Natural killer cell (primary cell): ENCODE results near the gene MPPE1. TPM values are rescaled to one million over a fixed set of nuclear protein-coding genes. Genes with fewer than 3 reads are reported as not detected.

Experiments used
- ATAC-seq, 3 donors: fragments of 150-1000 bp in 2 of 3; fragments of 200-7000 bp in 1 of 3; cut with Tn5 transposase; 1 replicate in 1 of 3; 2 replicates in 2 of 3; pipeline ENCODE4 v1.10.0; 2021; ENCODE audit warnings: mild to moderate bottlenecking in 2 of 3, moderate library complexity in 2 of 3
- DNase-seq, 2 donors: peaks; one replicate each; pipeline versions ENCODE4 v3.0.0 to v3.0.0-alpha.2; 2013 to 2021; ENCODE audit warnings: mixed read lengths in 1 of 2
- H3K27ac ChIP-seq: one replicate; pipeline ENCODE4 v1.5.1; 2013; ENCODE audit warnings: mild to moderate bottlenecking, low read length
- H3K27me3 ChIP-seq: one replicate; pipeline ENCODE4 v1.6.1; 2013; ENCODE audit warnings: low read length; ENCODE audit not compliant: control insufficient read depth, insufficient read depth
- H3K36me3 ChIP-seq: one replicate; pipeline ENCODE4 v1.6.1; 2013; ENCODE audit warnings: low read length; ENCODE audit not compliant: control insufficient read depth, insufficient read depth
- H3K4me1 ChIP-seq: one replicate; pipeline ENCODE4 v1.6.1; 2013; ENCODE audit warnings: low read length; ENCODE audit not compliant: control insufficient read depth, insufficient read depth
- H3K4me3 ChIP-seq: one replicate; pipeline ENCODE4 v1.5.1; 2013; ENCODE audit warnings: low read length
- H3K9me3 ChIP-seq: one replicate; pipeline ENCODE4 v1.6.1; 2013; ENCODE audit warnings: low read length; ENCODE audit not compliant: control insufficient read depth, insufficient read depth
- H3K27ac Mint-ChIP-seq, 2 donors: one replicate each; pipeline ENCODE4 v1.8.0; 2022; ENCODE audit warnings: mild to moderate bottlenecking in 2 of 2, mixed read lengths in 2 of 2, moderate library complexity in 1 of 2
- H3K27me3 Mint-ChIP-seq, 2 donors: one replicate each; pipeline ENCODE4 v1.8.0; 2022; ENCODE audit warnings: low read depth in 2 of 2, mixed read lengths in 2 of 2
- H3K36me3 Mint-ChIP-seq: one replicate; pipeline ENCODE4 v1.8.0; 2022; ENCODE audit warnings: mixed read lengths
- H3K4me1 Mint-ChIP-seq, 2 donors: one replicate each; pipeline ENCODE4 v1.8.0; 2022; ENCODE audit warnings: mixed read lengths in 2 of 2
- H3K4me3 Mint-ChIP-seq: one replicate; pipeline ENCODE4 v1.8.0; 2022; ENCODE audit warnings: mild to moderate bottlenecking, moderate library complexity, mixed read lengths
- H3K9me3 Mint-ChIP-seq, 2 donors: one replicate each; pipeline ENCODE4 v1.8.0; 2022; ENCODE audit warnings: mixed read lengths in 2 of 2
- WGBS: methylation state at CpG from one replicate; pipeline ENCODE4 v1.1.7; 2013; ENCODE audit warnings: missing lambda C conversion rate; ENCODE audit not compliant: insufficient coverage; 5-methylcytosine and 5-hydroxymethylcytosine counted together
- intact Hi-C: fragments of 100-400 bp; cut with micrococcal nuclease; formaldehyde crosslinking; loops from one replicate; pipeline ENCODE4 v1.14.2; 2022
- total RNA-seq, 4 donors: library from RNA; stranded (reverse); fragments of 120-200 nt in 1 of 4; gene quantifications; one replicate each; pipeline versions ENCODE4 v1.2.3 to v1.2.4, GENCODE V29; 2013 to 2022
- TF ChIP-seq, protein P1 (sequence below): fragments of 200-600 bp; IDR thresholded peaks from one replicate; pipeline ENCODE4 v1.8.0; 2022; ENCODE audit warnings: antibody characterized with exemption

Gene MPPE1
- total RNA-seq, 3 donors from 2014 or later (not counting 1 experiment from before 2014, with no cell fraction given) = 98.3 to 110 (median 105) TPM

DNA sequence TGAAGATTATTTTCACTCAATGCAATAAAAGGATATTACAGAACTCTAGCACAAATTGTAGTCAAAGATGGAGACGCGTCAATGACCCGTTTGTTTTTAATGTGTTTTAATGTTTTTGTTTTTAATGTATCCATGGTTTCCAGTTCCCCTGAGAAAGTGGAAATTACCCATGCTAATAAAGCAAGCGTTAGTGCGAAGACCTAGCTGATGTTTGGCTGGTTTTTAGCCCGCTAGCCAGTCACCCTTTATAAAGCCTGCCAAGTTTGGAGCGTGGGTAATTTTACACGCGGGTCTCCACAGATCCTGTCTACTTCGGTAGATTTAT lies 57.3 kb downstream of the MPPE1 start:
- DNase-seq (peak in 1 of 2 donors; percentile 85), ATAC-seq (peak; percentile 54 to 66 (median 60))
- Histone ChIP-seq H3K27ac (peak overlapping the region; percentile 95), H3K27me3 (no peaks in the 10 kb centered on the region), H3K4me3 (peak overlapping the region; percentile 87), H3K4me1 (peaks cover 19% of the 10 kb centered on the region), H3K36me3 (peaks cover 2% of the 10 kb centered on the region), H3K9me3 (no peaks in the 10 kb centered on the region)
- Mint-ChIP-seq H3K4me3 (peak overlapping the region; percentile 100), H3K9me3 (no peaks in the 10 kb centered on the region), H3K4me1 (peaks cover 43 to 46% of the 10 kb centered on the region in 2 donors), H3K27me3 (no peaks in the 10 kb centered on the region), H3K36me3 (peaks cover 7% of the 10 kb centered on the region), H3K27ac (peak overlapping the region; percentile 100)
- TF ChIP-seq, protein P1, sequence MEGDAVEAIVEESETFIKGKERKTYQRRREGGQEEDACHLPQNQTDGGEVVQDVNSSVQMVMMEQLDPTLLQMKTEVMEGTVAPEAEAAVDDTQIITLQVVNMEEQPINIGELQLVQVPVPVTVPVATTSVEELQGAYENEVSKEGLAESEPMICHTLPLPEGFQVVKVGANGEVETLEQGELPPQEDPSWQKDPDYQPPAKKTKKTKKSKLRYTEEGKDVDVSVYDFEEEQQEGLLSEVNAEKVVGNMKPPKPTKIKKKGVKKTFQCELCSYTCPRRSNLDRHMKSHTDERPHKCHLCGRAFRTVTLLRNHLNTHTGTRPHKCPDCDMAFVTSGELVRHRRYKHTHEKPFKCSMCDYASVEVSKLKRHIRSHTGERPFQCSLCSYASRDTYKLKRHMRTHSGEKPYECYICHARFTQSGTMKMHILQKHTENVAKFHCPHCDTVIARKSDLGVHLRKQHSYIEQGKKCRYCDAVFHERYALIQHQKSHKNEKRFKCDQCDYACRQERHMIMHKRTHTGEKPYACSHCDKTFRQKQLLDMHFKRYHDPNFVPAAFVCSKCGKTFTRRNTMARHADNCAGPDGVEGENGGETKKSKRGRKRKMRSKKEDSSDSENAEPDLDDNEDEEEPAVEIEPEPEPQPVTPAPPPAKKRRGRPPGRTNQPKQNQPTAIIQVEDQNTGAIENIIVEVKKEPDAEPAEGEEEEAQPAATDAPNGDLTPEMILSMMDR = no peak
- intact Hi-C loops = loop anchor here (1.0 to 5.0 kb wide), 3 partner anchors 43 to 98 kb away; partner anchors contain the start of gene MPPE1
- whole genome bisulfite sequencing = 0% methylated on average over 10 of the region's 10 CpGs

GRCh38 chr18:11849841-11850634 lies 58.1 kb downstream of the MPPE1 start:
- no peaks in the 10 kb centered on the region for H3K27me3 ChIP-seq
- Mint-ChIP-seq H3K4me3 (peak overlapping the region; percentile 100), H3K27me3 (no peaks in the 10 kb centered on the region), H3K27ac (peak overlapping the region; percentile 100), H3K9me3 (no peaks in the 10 kb centered on the region), H3K4me1 (peaks cover 43 to 46% of the 10 kb centered on the region in 2 donors), H3K36me3 (peaks cover 7% of the 10 kb centered on the region)
- 14% methylated on average over 17 of the region's 17 CpGs for WGBS
- H3K36me3 ChIP-seq = no peaks in the 10 kb centered on the region
- intact Hi-C loops = loop anchor here (1.0 to 5.0 kb wide), 3 partner anchors 43 to 98 kb away; partner anchors contain the start of gene MPPE1
- H3K27ac ChIP-seq = peak overlapping the region; percentile 95
- no peaks in the 10 kb centered on the region for H3K9me3 ChIP-seq
- H3K4me1 ChIP-seq = peaks cover 19% of the 10 kb centered on the region
- TF ChIP-seq, protein P1 = no peak
- peak; percentile 63 to 85 for DNase-seq
- ATAC-seq = peak; percentile 48 to 66 (median 50)
- H3K4me3 ChIP-seq = peak overlapping the region; percentile 87

DNA sequence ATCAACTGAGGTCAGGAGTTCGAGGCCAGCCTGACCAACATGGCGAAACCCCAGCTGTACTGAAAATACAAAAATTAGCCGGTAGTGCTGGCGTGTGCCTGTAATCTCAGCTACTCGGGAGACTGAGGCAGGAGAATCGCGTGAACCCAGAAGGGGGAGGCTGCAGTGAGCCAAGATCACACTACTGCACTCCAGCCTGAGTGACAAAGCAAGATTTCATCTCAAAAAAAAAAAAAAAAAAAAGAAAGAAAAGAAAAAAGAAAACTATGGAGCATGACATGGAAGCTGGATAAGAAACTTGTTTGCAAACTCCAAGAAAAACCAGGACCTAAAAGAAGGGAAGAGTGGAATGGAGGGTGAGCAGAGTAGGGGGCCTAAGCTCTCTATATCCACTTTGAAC lies 58.8 kb downstream of the MPPE1 start:
- ATAC-seq (no peak), DNase-seq (no peak)
- Mint-ChIP-seq H3K4me3 (peak overlapping the region; percentile 69), H3K27me3 (no peaks in the 10 kb centered on the region), H3K27ac (peak overlapping the region; percentile 100), H3K4me1 (peaks cover 43 to 46% of the 10 kb centered on the region in 2 donors), H3K9me3 (no peaks in the 10 kb centered on the region), H3K36me3 (peaks cover 7% of the 10 kb centered on the region)
- TF ChIP-seq, protein P1 = no peak
- H3K4me1 ChIP-seq = peaks cover 19% of the 10 kb centered on the region
- 98% methylated on average over 7 of the region's 7 CpGs for WGBS
- peak overlapping the region; percentile 95 for H3K27ac ChIP-seq
- H3K36me3 ChIP-seq = no peaks in the 10 kb centered on the region
- no peak overlapping the region for H3K4me3 ChIP-seq
- H3K27me3 ChIP-seq = no peaks in the 10 kb centered on the region
- intact Hi-C loops = no loop called here
- H3K9me3 ChIP-seq = no peaks in the 10 kb centered on the region
